KMS-11 (cell line): Measurements from ENCODE around the gene CACNA1I.

Experiments used
- H2AFZ ChIP-seq: fragments of 200-600 bp; sonication (generic); 2 replicates; pipeline ENCODE4 v1.6.1; 2016; ENCODE audit warnings: antibody characterized with exemption, mixed run types, low read depth
- H3K27ac ChIP-seq: fragments of 200-600 bp; sonication (generic); 2 replicates; pipeline ENCODE4 v1.6.1; 2016; ENCODE audit warnings: mild to moderate bottlenecking, mixed run types
- H3K27me3 ChIP-seq: fragments of 200-600 bp; sonication (generic); 2 replicates; pipeline ENCODE4 v1.6.1; 2017; ENCODE audit warnings: mild to moderate bottlenecking, low read depth, mixed run types, moderate library complexity; ENCODE audit not compliant: insufficient read depth
- H3K36me3 ChIP-seq: fragments of 200-600 bp; sonication (generic); 2 replicates; pipeline ENCODE4 v1.6.1; 2017; ENCODE audit warnings: mild to moderate bottlenecking, mixed run types; ENCODE audit not compliant: insufficient read depth
- H3K4me1 ChIP-seq: fragments of 200-600 bp; sonication (generic); 2 replicates; pipeline ENCODE4 v1.6.1; 2016; ENCODE audit warnings: mild to moderate bottlenecking, low read depth, mixed run types; ENCODE audit not compliant: poor library complexity, severe bottlenecking
- H3K4me2 ChIP-seq: fragments of 200-600 bp; sonication (generic); 2 replicates; pipeline ENCODE4 v1.7.0; 2016; ENCODE audit warnings: mild to moderate bottlenecking, mixed run types
- H3K4me3 ChIP-seq: fragments of 200-600 bp; sonication (generic); IDR thresholded peaks from 2 replicates; pipeline ENCODE4 v1.6.1; 2017; ENCODE audit warnings: low read depth, low read length, mixed read lengths; ENCODE audit not compliant: insufficient read depth
- H3K79me2 ChIP-seq: fragments of 200-600 bp; sonication (generic); 2 replicates; pipeline ENCODE4 v1.6.1; 2016; ENCODE audit warnings: low read depth, mixed run types; ENCODE audit not compliant: insufficient read depth
- H3K9ac ChIP-seq: fragments of 200-600 bp; sonication (generic); 2 replicates; pipeline ENCODE4 v1.6.1; 2016; ENCODE audit warnings: mild to moderate bottlenecking, mixed run types
- H4K20me1 ChIP-seq: fragments of 200-600 bp; sonication (generic); 2 replicates; pipeline ENCODE4 v1.6.1; 2016; ENCODE audit warnings: mild to moderate bottlenecking, mixed run types; ENCODE audit not compliant: insufficient read depth
- TF ChIP-seq, protein P1 (sequence below): fragments of 200-600 bp; sonication (generic); conservative IDR thresholded peaks from 2 replicates; pipeline ENCODE4 v1.6.1; 2017; ENCODE audit warnings: low read depth, mild to moderate bottlenecking, antibody characterized with exemption, low read length, moderate library complexity, mixed read lengths

CACNA1I gene

GRCh38 chr22:39651053-39651996 lies 80.8 kb downstream of the CACNA1I start:
- Histone ChIP-seq H3K4me3 (no peak overlapping the region), H3K4me2 (no peak overlapping the region), H3K79me2 (no peaks in the 10 kb centered on the region), H2AFZ (no peak overlapping the region), H3K27ac (no peak overlapping the region), H3K9ac (no peak overlapping the region), H3K27me3 (peaks cover 50% of the 10 kb centered on the region), H3K36me3 (no peaks in the 10 kb centered on the region), H3K4me1 (no peaks in the 10 kb centered on the region), H4K20me1 (no peaks in the 10 kb centered on the region)
- TF ChIP-seq, protein P1, sequence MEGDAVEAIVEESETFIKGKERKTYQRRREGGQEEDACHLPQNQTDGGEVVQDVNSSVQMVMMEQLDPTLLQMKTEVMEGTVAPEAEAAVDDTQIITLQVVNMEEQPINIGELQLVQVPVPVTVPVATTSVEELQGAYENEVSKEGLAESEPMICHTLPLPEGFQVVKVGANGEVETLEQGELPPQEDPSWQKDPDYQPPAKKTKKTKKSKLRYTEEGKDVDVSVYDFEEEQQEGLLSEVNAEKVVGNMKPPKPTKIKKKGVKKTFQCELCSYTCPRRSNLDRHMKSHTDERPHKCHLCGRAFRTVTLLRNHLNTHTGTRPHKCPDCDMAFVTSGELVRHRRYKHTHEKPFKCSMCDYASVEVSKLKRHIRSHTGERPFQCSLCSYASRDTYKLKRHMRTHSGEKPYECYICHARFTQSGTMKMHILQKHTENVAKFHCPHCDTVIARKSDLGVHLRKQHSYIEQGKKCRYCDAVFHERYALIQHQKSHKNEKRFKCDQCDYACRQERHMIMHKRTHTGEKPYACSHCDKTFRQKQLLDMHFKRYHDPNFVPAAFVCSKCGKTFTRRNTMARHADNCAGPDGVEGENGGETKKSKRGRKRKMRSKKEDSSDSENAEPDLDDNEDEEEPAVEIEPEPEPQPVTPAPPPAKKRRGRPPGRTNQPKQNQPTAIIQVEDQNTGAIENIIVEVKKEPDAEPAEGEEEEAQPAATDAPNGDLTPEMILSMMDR: no peak

DNA sequence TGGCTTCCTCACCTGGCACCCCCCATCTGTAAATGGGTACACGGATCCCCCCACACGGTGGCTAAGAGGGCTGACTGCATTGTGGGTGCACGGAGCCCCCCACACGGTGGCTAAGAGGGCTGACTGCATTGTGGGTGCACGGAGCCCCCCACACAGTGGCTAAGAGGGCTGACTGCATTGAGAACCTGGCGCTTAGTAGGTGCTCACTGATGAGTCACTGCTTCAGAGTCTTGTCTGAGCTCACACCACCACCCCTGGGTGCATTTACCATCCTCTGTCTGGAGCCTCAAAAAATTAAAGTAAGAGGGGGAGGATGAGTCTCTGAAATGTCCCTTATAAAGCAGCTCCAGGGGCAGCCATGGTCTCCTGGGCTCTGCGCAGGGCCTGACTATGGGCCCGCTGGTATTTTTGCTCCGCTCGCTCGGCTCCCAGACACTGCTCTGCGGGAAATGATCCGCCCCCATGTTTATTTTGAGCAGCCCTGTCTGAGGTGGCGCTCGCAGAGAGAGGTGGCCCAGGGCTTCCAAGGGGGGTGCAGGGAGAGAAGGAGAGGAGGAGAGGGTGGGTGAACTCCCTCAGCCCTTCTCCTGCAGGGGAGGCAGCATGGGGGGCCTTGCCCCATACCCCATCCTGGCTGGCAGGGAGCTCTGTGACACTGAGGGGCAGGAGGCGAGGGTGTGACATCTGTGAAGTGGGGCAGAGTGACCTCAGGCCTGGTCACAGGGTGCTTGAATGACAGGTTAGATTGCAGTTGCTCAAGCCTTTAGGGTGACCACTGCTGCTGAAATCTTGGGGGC lies 82.6 kb downstream of the CACNA1I start:
- Histone ChIP-seq H3K79me2 (no peaks in the 10 kb centered on the region), H2AFZ (no peak overlapping the region)
- TF ChIP-seq, protein P1: no peak

GRCh38 chr22:39653787-39654077 lies 83.2 kb downstream of the CACNA1I start:
- Histone ChIP-seq H3K27ac (no peak overlapping the region), H3K9ac (no peak overlapping the region), H3K4me2 (no peak overlapping the region), H3K79me2 (no peaks in the 10 kb centered on the region), H3K4me3 (no peak overlapping the region), H3K27me3 (peaks cover 50% of the 10 kb centered on the region), H2AFZ (no peak overlapping the region), H4K20me1 (no peaks in the 10 kb centered on the region), H3K4me1 (no peaks in the 10 kb centered on the region), H3K36me3 (no peaks in the 10 kb centered on the region)
- TF ChIP-seq, protein P1: no peak

More for the DNA sequence above, 82.6 kb downstream of the CACNA1I start:
- Histone ChIP-seq H3K27ac (no peak overlapping the region), H3K4me3 (no peak overlapping the region), H3K27me3 (peaks cover 51% of the 10 kb centered on the region), H3K36me3 (no peaks in the 10 kb centered on the region), H3K4me2 (no peak overlapping the region), H3K4me1 (no peaks in the 10 kb centered on the region), H4K20me1 (no peaks in the 10 kb centered on the region), H3K9ac (no peak overlapping the region)

DNA sequence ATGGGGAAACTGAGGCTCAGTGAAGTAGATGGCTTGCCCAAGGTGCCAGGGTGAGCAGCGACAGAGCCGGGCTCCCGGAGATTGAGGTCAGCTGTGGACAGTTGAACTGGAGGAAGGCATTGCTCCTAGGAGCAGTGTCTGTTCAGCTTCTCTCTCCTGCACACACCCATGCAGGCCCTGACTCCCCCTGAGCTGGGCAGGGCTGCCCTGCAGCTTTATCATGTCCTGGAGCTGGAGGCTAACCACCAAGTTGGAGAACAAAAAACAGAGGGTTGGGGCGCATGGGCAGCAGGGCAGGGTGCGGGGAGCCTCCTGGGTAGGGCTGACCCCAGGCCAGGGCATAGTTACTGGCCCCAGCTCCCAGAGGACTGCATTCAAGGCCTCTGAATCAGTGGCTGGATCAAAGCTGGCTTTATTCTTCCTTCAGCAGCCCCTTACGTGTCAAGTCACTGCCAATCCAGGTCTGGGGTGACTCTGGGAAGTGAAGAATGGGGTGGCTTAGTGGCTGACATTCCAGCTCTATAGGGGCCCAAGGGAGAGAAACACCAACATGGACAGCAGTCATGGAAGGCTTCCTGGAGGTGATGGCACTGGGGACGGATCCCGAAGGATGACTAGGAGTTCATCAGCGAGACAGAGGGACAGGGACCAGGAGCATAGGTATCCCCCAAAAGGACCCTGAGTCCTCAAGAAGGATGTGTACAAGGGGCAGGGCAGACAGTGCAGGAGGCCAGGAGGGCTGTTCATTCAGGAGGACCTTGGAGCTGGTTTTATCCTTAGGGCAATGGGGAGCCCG lies 83.8 kb downstream of the CACNA1I start:
- no peak overlapping the region for H3K27ac ChIP-seq
- H4K20me1 ChIP-seq: no peaks in the 10 kb centered on the region
- no peak overlapping the region for H3K4me2 ChIP-seq
- TF ChIP-seq, protein P1: no peak
- H3K79me2 ChIP-seq: no peaks in the 10 kb centered on the region
- no peak overlapping the region for H3K4me3 ChIP-seq
- no peak overlapping the region for H3K9ac ChIP-seq
- H3K4me1 ChIP-seq: no peaks in the 10 kb centered on the region
- H2AFZ ChIP-seq: no peak overlapping the region
- no peaks in the 10 kb centered on the region for H3K36me3 ChIP-seq
- H3K27me3 ChIP-seq: peaks cover 49% of the 10 kb centered on the region
